Astrocyte (in vitro differentiated cells and primary cell): Measurements from ENCODE around the gene FILIP1L.

Experiments
- CTCF ChIP-seq: IDR thresholded peaks from 2 replicates; pipeline ENCODE4 v1.5.1; 2011; ENCODE audit warnings: low read depth, mild to moderate bottlenecking, inconsistent platforms, low read length, moderate library complexity; ENCODE audit not compliant: insufficient read depth
- EZH2 ChIP-seq: IDR thresholded peaks from 2 replicates; pipeline ENCODE4 v1.6.1; 2012; ENCODE audit warnings: mild to moderate bottlenecking, low read length, inconsistent platforms; ENCODE audit not compliant: insufficient read depth

DNA sequence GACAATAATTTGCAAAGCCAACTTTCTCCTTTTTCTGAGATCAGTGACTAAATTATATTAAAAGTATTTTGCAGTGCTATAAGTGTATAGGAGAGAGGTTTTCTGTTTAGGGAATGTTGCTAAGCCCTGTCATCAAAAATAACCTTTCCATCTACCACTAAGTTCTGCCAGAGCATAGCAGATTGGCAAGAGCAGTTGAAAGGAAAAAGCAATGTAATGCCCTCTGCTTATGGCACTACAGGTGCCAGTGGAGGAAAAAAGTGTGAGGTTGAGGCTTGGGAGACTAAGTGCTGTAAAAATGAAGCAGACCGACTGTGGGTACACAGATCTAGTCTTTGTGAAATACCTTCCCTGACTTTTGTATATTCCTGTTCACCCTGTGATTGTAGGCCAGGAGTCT lies 11.5 kb downstream of the FILIP1L start:
- TF ChIP-seq CTCF (no peak), EZH2 (no peak)
